Measurements from ENCODE around the gene GAS7. TPM values are rescaled to one million over a fixed set of nuclear protein-coding genes. Genes with fewer than 3 reads are reported as not detected.

GAS7 gene
- polyA plus RNA-seq, 1 donor (not counting 4 experiments of a cell fraction or from before 2014, with no cell fraction given): 0.10 TPM

- H3K4me2 ChIP-seq (ENCODE audit: control insufficient read depth, extremely low read depth, insufficient read depth, low read depth, low read length): no peak overlapping the region
- no peaks in the 10 kb centered on the region for H4K20me1 ChIP-seq (ENCODE audit: control insufficient read depth, extremely low read depth, insufficient read depth, low read length)
- H3K9me3 ChIP-seq (ENCODE audit: control insufficient read depth, low read depth, low read length): no peaks in the 10 kb centered on the region
- no peak overlapping the region for H3K27ac ChIP-seq (ENCODE audit: control insufficient read depth, insufficient read depth, low read length)
- H3K9ac ChIP-seq (ENCODE audit: control insufficient read depth, extremely low read depth, insufficient read depth, low read length): no peak overlapping the region
- H3K27me3 ChIP-seq (ENCODE audit: control insufficient read depth, extremely low read depth, insufficient read depth, low read length): no peaks in the 10 kb centered on the region
- DNase-seq (ENCODE audit: low read depth, low spot score): no peak
- FAIRE-seq: no peak
- no peaks in the 10 kb centered on the region for H3K79me2 ChIP-seq (ENCODE audit: control insufficient read depth, insufficient read depth, low read length)
- H3K9me1 ChIP-seq (ENCODE audit: control insufficient read depth, extremely low read depth, insufficient read depth, low read length): no peaks in the 10 kb centered on the region
- dilution Hi-C loops (cut with MboI; ENCODE audit: extremely low pct_ligation_motif_present, low sequenced_read_pairs): no loop called here
- H3K4me3 ChIP-seq (ENCODE audit: control insufficient read depth in 2 of 3, extremely low read depth in 1 of 3, insufficient read depth in 2 of 3, low read depth in 1 of 3, low read length in 3 of 3): no peak overlapping the region
- H3K4me1 ChIP-seq (ENCODE audit: control insufficient read depth, extremely low read depth, insufficient read depth, low read length): no peaks in the 10 kb centered on the region
- H3K36me3 ChIP-seq (ENCODE audit: control insufficient read depth in 2 of 2, extremely low read depth in 1 of 2, insufficient read depth in 2 of 2, low read length in 2 of 2): no peaks in the 10 kb centered on the region
- no peak overlapping the region for H2AFZ ChIP-seq (ENCODE audit: control insufficient read depth, low read length)
- TF ChIP-seq EZH2 (IDR thresholded peaks at IDR 0.05; ENCODE audit: low read length) (no peak), CTCF (optimal IDR thresholded peaks at IDR 0.05 in 1 of 3, IDR thresholded peaks at IDR 0.05 in 1 of 3, conservative IDR thresholded peaks at IDR 0.05 in 1 of 3; ENCODE audit: extremely low read depth in 1 of 3, insufficient read depth in 2 of 3, low read length in 3 of 3) (no peak)
These were observed 206.6 kb downstream of the GAS7 start for GRCh38 chr17:9991796-9992195.

- no peak overlapping the region for H3K9ac ChIP-seq (ENCODE audit: control insufficient read depth, extremely low read depth, insufficient read depth, low read length)
- FAIRE-seq: no peak
- H3K9me1 ChIP-seq (ENCODE audit: control insufficient read depth, extremely low read depth, insufficient read depth, low read length): no peaks in the 10 kb centered on the region
- no peak overlapping the region for H3K4me2 ChIP-seq (ENCODE audit: control insufficient read depth, extremely low read depth, insufficient read depth, low read depth, low read length)
- no peak for DNase-seq (ENCODE audit: low read depth, low spot score)
- H3K79me2 ChIP-seq (ENCODE audit: control insufficient read depth, insufficient read depth, low read length): no peaks in the 10 kb centered on the region
- dilution Hi-C loops (cut with MboI; ENCODE audit: extremely low pct_ligation_motif_present, low sequenced_read_pairs): no loop called here
- no peaks in the 10 kb centered on the region for H3K27me3 ChIP-seq (ENCODE audit: control insufficient read depth, extremely low read depth, insufficient read depth, low read length)
- TF ChIP-seq EZH2 (IDR thresholded peaks at IDR 0.05; ENCODE audit: low read length) (no peak), CTCF (optimal IDR thresholded peaks at IDR 0.05 in 1 of 3, IDR thresholded peaks at IDR 0.05 in 1 of 3, conservative IDR thresholded peaks at IDR 0.05 in 1 of 3; ENCODE audit: extremely low read depth in 1 of 3, insufficient read depth in 2 of 3, low read length in 3 of 3) (no peak)
- H3K9me3 ChIP-seq (ENCODE audit: control insufficient read depth, low read depth, low read length): no peaks in the 10 kb centered on the region
- no peaks in the 10 kb centered on the region for H3K36me3 ChIP-seq (ENCODE audit: control insufficient read depth in 2 of 2, extremely low read depth in 1 of 2, insufficient read depth in 2 of 2, low read length in 2 of 2)
- no peak overlapping the region for H2AFZ ChIP-seq (ENCODE audit: control insufficient read depth, low read length)
- H3K4me1 ChIP-seq (ENCODE audit: control insufficient read depth, extremely low read depth, insufficient read depth, low read length): no peaks in the 10 kb centered on the region
- no peak overlapping the region for H3K27ac ChIP-seq (ENCODE audit: control insufficient read depth, insufficient read depth, low read length)
- no peak overlapping the region for H3K4me3 ChIP-seq (ENCODE audit: control insufficient read depth in 2 of 3, extremely low read depth in 1 of 3, insufficient read depth in 2 of 3, low read depth in 1 of 3, low read length in 3 of 3)
- H4K20me1 ChIP-seq (ENCODE audit: control insufficient read depth, extremely low read depth, insufficient read depth, low read length): no peaks in the 10 kb centered on the region
These were observed 207.1 kb downstream of the GAS7 start for GRCh38 chr17:9991351-9991750.

All from keratinocyte (primary cell).